Stimulated activated CD4-positive, alpha-beta T cell treated with anti-CD3 and anti-CD28 coated beads, TNF-alpha, amount 100 ng/mL, for 1 hour (primary cell): ENCODE measurements around the gene EPS8L1.

Source experiments
- DNase-seq, 3 donors: peaks; one replicate each; pipeline ENCODE4 v3.0.0-alpha.2; 2020; ENCODE audit warnings: low read depth in 3 of 3, low spot score in 1 of 3

Gene EPS8L1

DNA sequence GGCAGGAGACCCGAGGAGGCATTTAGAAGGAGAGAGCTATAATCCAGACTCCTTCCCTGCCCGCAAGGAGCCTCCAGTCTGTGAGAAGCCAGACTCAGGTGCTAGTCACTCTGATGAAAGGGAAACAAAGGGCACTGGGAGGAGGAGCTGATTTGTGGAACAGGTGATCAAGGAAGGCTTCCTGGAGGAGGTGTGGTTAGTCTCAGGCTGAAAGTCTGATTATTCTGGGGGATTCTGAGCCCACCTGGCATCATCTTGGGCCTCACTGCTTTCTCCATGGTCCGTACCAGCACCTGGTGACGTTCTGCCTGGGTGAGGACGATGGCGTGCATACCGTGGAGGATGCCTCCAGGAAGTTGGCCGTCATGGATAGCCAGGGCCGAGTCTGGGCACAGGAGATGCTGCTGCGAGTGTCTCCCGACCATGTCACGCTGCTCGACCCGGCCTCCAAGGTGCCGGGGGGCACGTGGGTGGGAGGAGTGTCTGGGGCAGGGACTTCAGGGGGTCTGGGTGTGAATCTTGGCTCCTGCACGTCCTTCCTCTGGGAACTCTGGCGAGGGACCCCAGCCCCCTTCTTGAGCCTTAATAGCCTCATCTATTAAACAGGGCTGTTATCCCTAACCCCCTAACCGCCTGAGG is 3.9 kb downstream of the EPS8L1 start:
- DNase-seq: no peak

GRCh38 chr19:55080121-55080967 is 4.7 kb downstream of the EPS8L1 start:
- DNase-seq: peak in 1 of 3 donors; percentile 46

GRCh38 chr19:55080968-55081769 is 5.5 kb downstream of the EPS8L1 start:
- peak; percentile 69 to 83 (median 70) for DNase-seq

DNA sequence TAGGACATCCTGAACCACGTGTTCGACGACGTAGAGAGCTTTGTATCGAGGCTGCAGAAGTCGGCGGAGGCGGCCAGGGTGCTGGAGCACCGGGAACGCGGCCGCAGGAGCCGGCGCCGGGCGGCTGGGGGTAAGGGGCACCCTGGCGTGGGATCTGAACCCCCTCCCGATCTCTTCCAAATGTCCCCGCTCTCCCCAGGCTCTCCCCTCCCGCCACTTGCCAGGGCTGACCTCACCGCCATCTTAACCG is 6.0 kb downstream of the EPS8L1 start:
- DNase-seq: no peak

- DNase-seq: peak in 1 of 3 donors; percentile 39
Measured at GRCh38 chr19:55082020-55082851, 6.6 kb downstream of the EPS8L1 start.

- no peak for DNase-seq
Measured at GRCh38 chr19:55083004-55083850, 7.6 kb downstream of the EPS8L1 start.

DNA sequence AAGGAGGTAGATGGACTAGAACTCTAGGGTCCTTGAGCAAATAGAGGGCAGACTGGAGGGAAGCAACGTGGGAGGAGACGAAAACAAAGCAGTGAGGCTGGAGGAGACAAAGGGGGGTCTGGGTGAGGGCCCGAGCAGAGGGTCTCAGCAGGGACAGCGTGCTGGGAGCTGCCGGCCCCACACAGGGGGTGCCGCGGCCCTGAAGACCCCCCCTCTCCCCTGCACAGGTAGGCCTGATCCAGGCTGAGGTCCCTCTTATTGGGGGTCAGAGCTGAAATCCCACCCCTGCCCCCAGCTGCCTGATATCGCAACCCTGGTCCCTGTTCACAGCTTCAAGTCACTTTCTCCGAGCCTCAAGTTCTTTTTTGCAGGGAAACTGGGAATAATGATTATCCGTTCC is 8.7 kb downstream of the EPS8L1 start:
- no peak for DNase-seq

GRCh38 chr19:55085923-55086715 is 10.4 kb downstream of the EPS8L1 start:
- DNase-seq: no peak

GRCh38 chr19:55086730-55087541 is 11.3 kb downstream of the EPS8L1 start:
- DNase-seq: no peak

- DNase-seq: no peak
Measured at GRCh38 chr19:55087542-55087901, 11.9 kb downstream of the EPS8L1 start.

- no peak for DNase-seq
Measured at GRCh38 chr19:55088021-55088451, 12.4 kb downstream of the EPS8L1 start.

GRCh38 chr19:55088543-55089341 is 13.1 kb downstream of the EPS8L1 start:
- DNase-seq: peak; percentile 40 to 81 (median 53)

- DNase-seq: no peak
Measured at GRCh38 chr19:55089342-55089944, 13.8 kb downstream of the EPS8L1 start.

GRCh38 chr19:55090564-55090963 is 14.9 kb downstream of the EPS8L1 start:
- no peak for DNase-seq

GRCh38 chr19:55091126-55091910 is 15.6 kb downstream of the EPS8L1 start:
- DNase-seq: no peak

- no peak for DNase-seq
Measured at GRCh38 chr19:55091955-55092354, 16.3 kb downstream of the EPS8L1 start.
